ENCODE data around the gene TBC1D32. TPM values are rescaled to one million over a fixed set of nuclear protein-coding genes. Genes with fewer than 3 reads are reported as not detected.
"Not testable (repeated sequence)": the region's sequence is repeated elsewhere in the genome, so short reads cannot be mapped to it uniquely, and the experiment has no call there.

Gene TBC1D32
- total and polyA plus RNA-seq, 5 donors = 0.79 to 4.3 (median 3.4) TPM

DNA sequence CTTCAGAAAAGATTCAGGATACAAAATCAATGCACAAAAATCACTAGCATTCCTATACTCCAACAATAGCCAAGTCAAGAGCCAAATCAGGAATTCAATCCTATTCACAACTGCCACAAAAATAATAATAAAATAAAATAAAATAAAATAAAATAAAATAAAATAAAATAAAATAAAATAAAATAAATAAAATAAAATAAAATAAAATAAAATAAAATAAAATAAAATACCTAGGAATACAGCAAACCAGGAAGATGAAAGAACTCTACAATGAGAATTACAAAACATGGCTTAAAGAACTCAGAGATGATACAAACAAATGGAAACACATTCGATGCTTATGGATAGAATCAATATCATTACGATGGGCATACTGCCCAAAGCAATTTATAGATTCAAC is 120.9 kb downstream of the TBC1D32 start:
- H3K27me3 ChIP-seq (ENCODE audit: control insufficient read depth, insufficient read depth); ATAC-seq; intact Hi-C loops (cut with DNase I); H3K4me3 ChIP-seq (ENCODE audit: low read length); H3K9me3 ChIP-seq (ENCODE audit: control insufficient read depth, low read length); H3K27ac ChIP-seq (ENCODE audit: low read length); H3K4me1 ChIP-seq (ENCODE audit: control insufficient read depth, insufficient read depth, low read length); DNase-seq: not testable (repeated sequence)
- 99% methylated on average over 2 of the region's 2 CpGs for WGBS

GRCh38 chr6:121210943-121211342 is 123.3 kb downstream of the TBC1D32 start:
- Histone ChIP-seq H3K27ac (ENCODE audit: low read length) (no peak overlapping the region), H3K27me3 (ENCODE audit: control insufficient read depth, insufficient read depth) (no peaks in the 10 kb centered on the region), H3K4me1 (ENCODE audit: control insufficient read depth, insufficient read depth, low read length) (no peaks in the 10 kb centered on the region), H3K9me3 (ENCODE audit: control insufficient read depth, low read length) (peaks cover 3% of the 10 kb centered on the region), H3K4me3 (ENCODE audit: low read length) (no peak overlapping the region)
- no peak for ATAC-seq
- intact Hi-C loops (cut with DNase I) = no loop called here
- 93% methylated on average over 5 of the region's 5 CpGs for WGBS
- no peak for DNase-seq

- intact Hi-C loops (cut with DNase I) = no loop called here
- H3K4me1 ChIP-seq (ENCODE audit: control insufficient read depth, insufficient read depth, low read length) = no peaks in the 10 kb centered on the region
- no peak overlapping the region for H3K4me3 ChIP-seq (ENCODE audit: low read length)
- no peak for ATAC-seq
- H3K27me3 ChIP-seq (ENCODE audit: control insufficient read depth, insufficient read depth) = no peaks in the 10 kb centered on the region
- DNase-seq = no peak
- 93% methylated on average over 3 of the region's 3 CpGs for WGBS
- no peaks in the 10 kb centered on the region for H3K9me3 ChIP-seq (ENCODE audit: control insufficient read depth, low read length)
- no peak overlapping the region for H3K27ac ChIP-seq (ENCODE audit: low read length)
Observed at GRCh38 chr6:121205569-121205968, 128.7 kb downstream of the TBC1D32 start.

- Histone ChIP-seq H3K27me3 (ENCODE audit: control insufficient read depth, insufficient read depth) (no peaks in the 10 kb centered on the region), H3K9me3 (ENCODE audit: control insufficient read depth, low read length) (no peaks in the 10 kb centered on the region), H3K27ac (ENCODE audit: low read length) (no peak overlapping the region), H3K4me3 (ENCODE audit: low read length) (no peak overlapping the region), H3K4me1 (ENCODE audit: control insufficient read depth, insufficient read depth, low read length) (no peaks in the 10 kb centered on the region)
- intact Hi-C loops (cut with DNase I) = no loop called here
- 78% methylated on average over 2 of the region's 2 CpGs for WGBS
- ATAC-seq (no peak), DNase-seq (no peak)
Observed at GRCh38 chr6:121201105-121201504, 133.2 kb downstream of the TBC1D32 start.

GRCh38 chr6:121196042-121196441 is 138.2 kb downstream of the TBC1D32 start:
- H3K4me1 ChIP-seq (ENCODE audit: control insufficient read depth, insufficient read depth, low read length); H3K4me3 ChIP-seq (ENCODE audit: low read length); intact Hi-C loops (cut with DNase I); H3K27ac ChIP-seq (ENCODE audit: low read length); H3K27me3 ChIP-seq (ENCODE audit: control insufficient read depth, insufficient read depth); H3K9me3 ChIP-seq (ENCODE audit: control insufficient read depth, low read length); ATAC-seq: not testable (repeated sequence)
- DNase-seq = peak in 1 of 3 donors; percentile 34
- WGBS = 98% methylated on average over 4 of the region's 4 CpGs

- Histone ChIP-seq H3K9me3 (ENCODE audit: control insufficient read depth, low read length) (no peaks in the 10 kb centered on the region), H3K4me3 (ENCODE audit: low read length) (no peak overlapping the region), H3K4me1 (ENCODE audit: control insufficient read depth, insufficient read depth, low read length) (no peaks in the 10 kb centered on the region), H3K27me3 (ENCODE audit: control insufficient read depth, insufficient read depth) (no peaks in the 10 kb centered on the region), H3K27ac (ENCODE audit: low read length) (no peak overlapping the region)
- no peak for DNase-seq
- no peak for ATAC-seq
- intact Hi-C loops (cut with DNase I) = no loop called here
- WGBS = 71% methylated on average over 6 of the region's 6 CpGs
Observed at GRCh38 chr6:121190122-121190521, 144.2 kb downstream of the TBC1D32 start.

GRCh38 chr6:121188356-121188755 is 145.9 kb downstream of the TBC1D32 start:
- Histone ChIP-seq H3K4me1 (ENCODE audit: control insufficient read depth, insufficient read depth, low read length) (no peaks in the 10 kb centered on the region), H3K27ac (ENCODE audit: low read length) (no peak overlapping the region), H3K4me3 (ENCODE audit: low read length) (no peak overlapping the region), H3K9me3 (ENCODE audit: control insufficient read depth, low read length) (no peaks in the 10 kb centered on the region), H3K27me3 (ENCODE audit: control insufficient read depth, insufficient read depth) (no peaks in the 10 kb centered on the region)
- DNase-seq (no peak), ATAC-seq (no peak)
- intact Hi-C loops (cut with DNase I) = no loop called here
- WGBS = 40% methylated on average over 1 of the region's 1 CpG

GRCh38 chr6:121187833-121188200 is 146.5 kb downstream of the TBC1D32 start:
- H3K4me3 ChIP-seq (ENCODE audit: low read length) = no peak overlapping the region
- H3K9me3 ChIP-seq (ENCODE audit: control insufficient read depth, low read length) = no peaks in the 10 kb centered on the region
- no peaks in the 10 kb centered on the region for H3K27me3 ChIP-seq (ENCODE audit: control insufficient read depth, insufficient read depth)
- no peak overlapping the region for H3K27ac ChIP-seq (ENCODE audit: low read length)
- H3K4me1 ChIP-seq (ENCODE audit: control insufficient read depth, insufficient read depth, low read length) = no peaks in the 10 kb centered on the region
- WGBS = 95% methylated on average over 1 of the region's 1 CpG
- intact Hi-C loops (cut with DNase I) = no loop called here
- DNase-seq = no peak
- no peak for ATAC-seq

- H3K27me3 ChIP-seq (ENCODE audit: control insufficient read depth, insufficient read depth) = no peaks in the 10 kb centered on the region
- H3K27ac ChIP-seq (ENCODE audit: low read length) = no peak overlapping the region
- no peak for ATAC-seq
- intact Hi-C loops (cut with DNase I) = no loop called here
- WGBS = 97% methylated on average over 1 of the region's 1 CpG
- no peak overlapping the region for H3K4me3 ChIP-seq (ENCODE audit: low read length)
- no peaks in the 10 kb centered on the region for H3K4me1 ChIP-seq (ENCODE audit: control insufficient read depth, insufficient read depth, low read length)
- no peaks in the 10 kb centered on the region for H3K9me3 ChIP-seq (ENCODE audit: control insufficient read depth, low read length)
- no peak for DNase-seq
Observed at GRCh38 chr6:121187200-121187832, 147.0 kb downstream of the TBC1D32 start.

DNA sequence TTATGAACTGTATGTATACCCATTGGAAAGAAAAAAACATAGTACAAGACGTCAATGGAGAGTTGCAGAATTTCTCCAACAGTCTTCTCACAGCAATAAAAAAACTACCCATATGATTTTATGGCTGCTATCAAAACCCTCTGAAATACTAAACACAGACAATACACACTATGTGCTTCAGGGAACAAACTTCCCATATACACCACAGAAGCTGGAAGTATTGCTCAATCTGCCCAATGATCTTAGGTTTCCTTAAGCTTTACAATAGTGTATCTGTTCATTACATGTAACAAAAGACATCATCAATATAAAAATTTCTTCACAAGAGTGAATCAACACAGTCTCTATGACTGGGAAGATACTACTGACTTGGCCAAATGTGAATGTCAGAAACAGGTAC is 150.5 kb downstream of the TBC1D32 start:
- Histone ChIP-seq H3K27ac (ENCODE audit: low read length) (no peak overlapping the region), H3K27me3 (ENCODE audit: control insufficient read depth, insufficient read depth) (no peaks in the 10 kb centered on the region), H3K9me3 (ENCODE audit: control insufficient read depth, low read length) (no peaks in the 10 kb centered on the region), H3K4me3 (ENCODE audit: low read length) (no peak overlapping the region), H3K4me1 (ENCODE audit: control insufficient read depth, insufficient read depth, low read length) (no peaks in the 10 kb centered on the region)
- ATAC-seq (no peak), DNase-seq (no peak)
- intact Hi-C loops (cut with DNase I) = no loop called here
- 97% methylated on average over 1 of the region's 1 CpG for WGBS

DNA sequence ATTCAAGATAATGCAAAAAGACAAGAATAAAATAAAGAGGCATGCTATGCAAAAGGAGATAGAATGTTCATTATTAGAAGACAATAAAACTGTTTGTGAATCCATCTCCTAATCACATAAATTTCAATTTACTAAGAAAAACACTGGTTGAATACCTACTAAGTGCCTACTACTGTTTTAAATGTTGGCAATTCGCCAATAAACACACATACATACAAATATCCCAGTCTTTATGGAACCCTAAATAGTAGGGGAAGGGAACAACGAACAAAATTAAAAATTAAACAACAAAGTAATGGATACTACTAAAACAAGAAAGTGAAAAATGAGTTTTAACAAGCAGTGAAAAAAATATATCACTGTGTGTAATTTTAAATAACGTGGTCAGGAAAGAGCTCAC is 158.5 kb downstream of the TBC1D32 start:
- H3K9me3 ChIP-seq (ENCODE audit: control insufficient read depth, low read length) = no peaks in the 10 kb centered on the region
- intact Hi-C loops (cut with DNase I) = no loop called here
- no peak for DNase-seq
- H3K27ac ChIP-seq (ENCODE audit: low read length) = no peak overlapping the region
- no peaks in the 10 kb centered on the region for H3K27me3 ChIP-seq (ENCODE audit: control insufficient read depth, insufficient read depth)
- H3K4me1 ChIP-seq (ENCODE audit: control insufficient read depth, insufficient read depth, low read length) = no peaks in the 10 kb centered on the region
- H3K4me3 ChIP-seq (ENCODE audit: low read length) = no peak overlapping the region
- 90% methylated on average over 3 of the region's 3 CpGs for WGBS
- ATAC-seq = no peak

- ATAC-seq; H3K27me3 ChIP-seq (ENCODE audit: control insufficient read depth, insufficient read depth); H3K27ac ChIP-seq (ENCODE audit: low read length); DNase-seq; H3K9me3 ChIP-seq (ENCODE audit: control insufficient read depth, low read length); H3K4me1 ChIP-seq (ENCODE audit: control insufficient read depth, insufficient read depth, low read length); intact Hi-C loops (cut with DNase I); H3K4me3 ChIP-seq (ENCODE audit: low read length): not testable (repeated sequence)
- WGBS = 95% methylated on average over 1 of the region's 1 CpG
Observed at GRCh38 chr6:121172451-121172850, 161.8 kb downstream of the TBC1D32 start.

All from right cardiac atrium (tissue), 5 donors.